Measurements from ENCODE around the gene CGB3. TPM values are rescaled to one million over a fixed set of nuclear protein-coding genes. Genes with fewer than 3 reads are reported as not detected.
A peak's percentile ranks its signal among the peaks of the same experiment; 100 is the strongest.

Gene CGB3
- total RNA-seq, 1 donor from 2014 or later = not detected

- Histone ChIP-seq H3K27ac (no peak overlapping the region), H3K9me3 (ENCODE audit: low read depth) (no peaks in the 10 kb centered on the region), H3K36me3 (no peaks in the 10 kb centered on the region), H4K20me1 (ENCODE audit: low read depth) (no peaks in the 10 kb centered on the region), H3K4me2 (no peak overlapping the region), H3F3A (ENCODE audit: low read depth) (peaks cover 26% of the 10 kb centered on the region), H3K4me3 (no peak overlapping the region), H2AFZ (replicated peaks) (no peak overlapping the region), H3K27me3 (peaks cover 97% of the 10 kb centered on the region), H3K9ac (no peak overlapping the region), H3K79me2 (ENCODE audit: low read depth) (no peaks in the 10 kb centered on the region), H3K4me1 (peaks cover 19% of the 10 kb centered on the region)
- Mint-ChIP-seq H3K4me1 (peaks cover 24% of the 10 kb centered on the region), H3K27ac (no peak overlapping the region), H3K27me3 (ENCODE audit: insufficient read depth, low read depth) (peaks cover 41% of the 10 kb centered on the region), H3K36me3 (peaks cover 9% of the 10 kb centered on the region), H3K4me3 (no peak overlapping the region), H3K9me3 (peaks cover 15% of the 10 kb centered on the region)
- TF ChIP-seq, protein P1, sequence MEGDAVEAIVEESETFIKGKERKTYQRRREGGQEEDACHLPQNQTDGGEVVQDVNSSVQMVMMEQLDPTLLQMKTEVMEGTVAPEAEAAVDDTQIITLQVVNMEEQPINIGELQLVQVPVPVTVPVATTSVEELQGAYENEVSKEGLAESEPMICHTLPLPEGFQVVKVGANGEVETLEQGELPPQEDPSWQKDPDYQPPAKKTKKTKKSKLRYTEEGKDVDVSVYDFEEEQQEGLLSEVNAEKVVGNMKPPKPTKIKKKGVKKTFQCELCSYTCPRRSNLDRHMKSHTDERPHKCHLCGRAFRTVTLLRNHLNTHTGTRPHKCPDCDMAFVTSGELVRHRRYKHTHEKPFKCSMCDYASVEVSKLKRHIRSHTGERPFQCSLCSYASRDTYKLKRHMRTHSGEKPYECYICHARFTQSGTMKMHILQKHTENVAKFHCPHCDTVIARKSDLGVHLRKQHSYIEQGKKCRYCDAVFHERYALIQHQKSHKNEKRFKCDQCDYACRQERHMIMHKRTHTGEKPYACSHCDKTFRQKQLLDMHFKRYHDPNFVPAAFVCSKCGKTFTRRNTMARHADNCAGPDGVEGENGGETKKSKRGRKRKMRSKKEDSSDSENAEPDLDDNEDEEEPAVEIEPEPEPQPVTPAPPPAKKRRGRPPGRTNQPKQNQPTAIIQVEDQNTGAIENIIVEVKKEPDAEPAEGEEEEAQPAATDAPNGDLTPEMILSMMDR (IDR thresholded peaks at IDR 0.05) = no peak
- TF ChIP-seq EZH2phosphoT487 (IDR thresholded peaks at IDR 0.05) = no peak
- no peak for TF ChIP-seq EZH2 (IDR thresholded peaks at IDR 0.05)
- no peak for DNase-seq (ENCODE audit: low spot score)
Measured at GRCh38 chr19:49067554-49067953, 43.4 kb upstream of the CGB3 start.

DNA sequence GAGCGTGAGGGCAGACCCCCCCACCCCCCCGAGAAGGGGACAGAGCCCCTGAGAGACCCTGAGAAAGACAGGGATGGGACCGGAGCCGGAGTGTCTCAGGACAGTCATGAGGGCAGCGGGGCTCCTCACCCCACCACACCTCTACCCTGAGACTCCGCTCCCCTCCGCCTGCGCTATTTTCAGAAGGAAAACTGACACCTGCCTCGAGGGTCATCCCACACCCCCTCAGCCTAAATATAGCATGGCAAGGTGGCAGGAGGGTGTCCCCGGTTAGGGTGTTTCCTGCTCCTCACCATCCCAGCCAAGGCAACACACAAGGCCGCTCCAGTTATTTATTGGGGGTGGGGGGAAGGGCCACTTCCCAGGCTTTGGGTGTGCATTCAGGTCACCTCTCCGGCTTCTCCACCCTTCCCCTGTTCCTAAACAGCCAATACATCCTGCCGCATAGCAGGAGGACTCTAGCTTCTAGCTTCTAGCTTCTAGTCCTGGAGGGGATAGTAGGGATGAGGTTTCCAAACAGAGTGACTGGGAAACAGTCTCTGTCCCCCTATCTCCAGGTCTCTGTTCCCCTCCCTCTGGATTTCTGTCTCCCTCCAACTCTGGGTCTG is 41.9 kb upstream of the CGB3 start:
- Histone ChIP-seq H3K27me3 (peaks cover 86% of the 10 kb centered on the region), H3K4me2 (peak overlapping the region; percentile 77), H2AFZ (replicated peaks) (no peak overlapping the region), H3K4me1 (peaks cover 19% of the 10 kb centered on the region), H3K9ac (no peak overlapping the region), H3K79me2 (ENCODE audit: low read depth) (no peaks in the 10 kb centered on the region), H3K36me3 (no peaks in the 10 kb centered on the region), H4K20me1 (ENCODE audit: low read depth) (no peaks in the 10 kb centered on the region), H3K4me3 (no peak overlapping the region), H3K9me3 (ENCODE audit: low read depth) (no peaks in the 10 kb centered on the region), H3K27ac (no peak overlapping the region), H3F3A (ENCODE audit: low read depth) (peaks cover 20% of the 10 kb centered on the region)
- TF ChIP-seq EZH2phosphoT487 (IDR thresholded peaks at IDR 0.05) (no peak), EZH2 (IDR thresholded peaks at IDR 0.05) (no peak)
- TF ChIP-seq, protein P1 (IDR thresholded peaks at IDR 0.05) = no peak
- no peak for DNase-seq (ENCODE audit: low spot score)
- Mint-ChIP-seq H3K27me3 (ENCODE audit: insufficient read depth, low read depth) (peaks cover 35% of the 10 kb centered on the region), H3K4me3 (peak overlapping the region; percentile 57), H3K9me3 (peaks cover 15% of the 10 kb centered on the region), H3K4me1 (peaks cover 24% of the 10 kb centered on the region), H3K27ac (no peak overlapping the region), H3K36me3 (peaks cover 9% of the 10 kb centered on the region)

- Mint-ChIP-seq H3K4me3 (peak within 1 kb of the TSS; percentile 73), H3K36me3 (peaks cover 3% of the 10 kb centered on the region), H3K27me3 (ENCODE audit: insufficient read depth, low read depth) (peaks cover 27% of the 10 kb centered on the region), H3K4me1 (peaks cover 24% of the 10 kb centered on the region), H3K27ac (no peak within 1 kb of the TSS), H3K9me3 (peaks cover 9% of the 10 kb centered on the region)
- peaks cover 84% of the 10 kb centered on the region for H3K27me3 ChIP-seq
- peaks cover 20% of the 10 kb centered on the region for H3F3A ChIP-seq (ENCODE audit: low read depth)
- H3K4me2 ChIP-seq = peak within 1 kb of the TSS; percentile 77
- no peaks in the 10 kb centered on the region for H3K36me3 ChIP-seq
- TF ChIP-seq EZH2 (IDR thresholded peaks at IDR 0.05) (no peak), EZH2phosphoT487 (IDR thresholded peaks at IDR 0.05) (peak; percentile 12)
- H3K9me3 ChIP-seq (ENCODE audit: low read depth) = no peaks in the 10 kb centered on the region
- peaks cover 19% of the 10 kb centered on the region for H3K4me1 ChIP-seq
- H2AFZ ChIP-seq (replicated peaks) = peak within 1 kb of the TSS; percentile 61
- DNase-seq (ENCODE audit: low spot score) = peak; percentile 88
- no peaks in the 10 kb centered on the region for H4K20me1 ChIP-seq (ENCODE audit: low read depth)
- no peak within 1 kb of the TSS for H3K9ac ChIP-seq
- no peaks in the 10 kb centered on the region for H3K79me2 ChIP-seq (ENCODE audit: low read depth)
- no peak within 1 kb of the TSS for H3K27ac ChIP-seq
- H3K4me3 ChIP-seq = peak within 1 kb of the TSS; percentile 38
Measured at GRCh38 chr19:49064768-49065611, 40.9 kb upstream of the CGB3 start, which contains the start of gene NTF4. NTF4 (minus strand) TSS chr19:49064818; CDS start chr19:49061997, 2,821 bp downstream.
